A673 (cell line): ENCODE results near the gene DYNLT1. TPM values are rescaled to one million over a fixed set of nuclear protein-coding genes. Genes with fewer than 3 reads are reported as not detected.

ENCODE experiments used
- BruUV-seq: library from RNA; stranded (reverse); fragments of 400-500 nt; replicated peaks from 2 replicates; lab custom pipeline; 2021; lab: Mats Ljungman, UMichigan
- CTCF ChIA-PET: fragments of 300-600 bp; sonication (Branson Sonifier 250); formaldehyde crosslinking; loops from one replicate; lab custom pipeline; 2022; ENCODE audit warnings: antibody characterized with exemption; lab: Charles Lee
- POLR2A ChIA-PET: fragments of 300-600 bp; sonication (Branson Sonifier 250); formaldehyde crosslinking; loops from one replicate; lab custom pipeline; 2022; ENCODE audit warnings: antibody characterized with exemption; ENCODE audit not compliant: low non-redundant PET; lab: Charles Lee
- DNase-seq: peaks from one replicate; pipeline ENCODE4 v3.0.0-alpha.2; 2015; ENCODE audit warnings: low spot score
- H3K27ac ChIP-seq: fragments of 200-600 bp; sonication (generic); 2 replicates; pipeline ENCODE4 v1.5.1; 2016; ENCODE audit warnings: mixed run types, low read depth, mild to moderate bottlenecking, mixed read lengths, antibody characterized with exemption, low read length; ENCODE audit not compliant: poor library complexity, severe bottlenecking
- H3K27me3 ChIP-seq: fragments of 200-600 bp; sonication (generic); replicated peaks from 2 replicates; pipeline ENCODE4 v1.6.1; 2017; ENCODE audit warnings: mixed run types, low read depth, mild to moderate bottlenecking, mixed read lengths, antibody characterized with exemption, low read length; ENCODE audit not compliant: insufficient read depth, poor library complexity
- H3K36me3 ChIP-seq: fragments of 200-600 bp; sonication (generic); 2 replicates; pipeline ENCODE4 v1.6.1; 2016; ENCODE audit warnings: mixed run types, mild to moderate bottlenecking, mixed read lengths, antibody characterized with exemption, low read length; ENCODE audit not compliant: insufficient read depth, poor library complexity, severe bottlenecking
- H3K4me1 ChIP-seq: fragments of 200-600 bp; sonication (generic); 2 replicates; pipeline ENCODE4 v1.6.1; 2017; ENCODE audit warnings: mixed run types, mild to moderate bottlenecking, mixed read lengths, antibody characterized with exemption, low read length; ENCODE audit not compliant: insufficient read depth, poor library complexity, severe bottlenecking
- H3K4me3 ChIP-seq: fragments of 200-600 bp; sonication (generic); 2 replicates; pipeline ENCODE4 v1.5.1; 2016; ENCODE audit warnings: low read depth, mixed run types, mild to moderate bottlenecking, mixed read lengths, low read length; ENCODE audit not compliant: poor library complexity, severe bottlenecking
- H3K9me3 ChIP-seq: fragments of 200-600 bp; sonication (generic); 2 replicates; pipeline ENCODE4 v1.6.1; 2016; ENCODE audit warnings: mixed run types, low read depth, mild to moderate bottlenecking, mixed read lengths, antibody characterized with exemption, low read length; ENCODE audit not compliant: poor library complexity, severe bottlenecking
- CTCF ChIP-seq: fragments of 300-800, 200-600 bp; sonication (generic); conservative IDR thresholded peaks from 2 replicates; pipeline ENCODE4 v1.5.1; 2017; ENCODE audit warnings: low read depth, mild to moderate bottlenecking, antibody characterized with exemption, low read length, moderate library complexity, mixed read lengths
- EZH2 ChIP-seq: fragments of 200-600 bp; sonication (generic); IDR thresholded peaks from 2 replicates; pipeline ENCODE4 v1.6.1; 2017; ENCODE audit warnings: borderline replicate concordance, low read depth, mild to moderate bottlenecking, mixed read lengths, antibody characterized with exemption, low read length; ENCODE audit not compliant: poor library complexity, severe bottlenecking
- intact Hi-C: fragments of 100-400 bp; cut with micrococcal nuclease; formaldehyde crosslinking; loops from one replicate; pipeline ENCODE4 v1.10.0; 2022; ENCODE audit not compliant: unreplicated experiment
- total RNA-seq: library from RNA; stranded (reverse); gene quantifications from 2 replicates; pipeline ENCODE4 v1.2.3, GENCODE V29; 2021

The DYNLT1 gene
- total RNA-seq, 1 experiment from 2014 or later = 137 TPM

- H3K4me3 ChIP-seq = no peak overlapping the region
- H3K4me1 ChIP-seq = no peaks in the 10 kb centered on the region
- H3K36me3 ChIP-seq = no peaks in the 10 kb centered on the region
- no peaks in the 10 kb centered on the region for H3K9me3 ChIP-seq
- H3K27ac ChIP-seq = no peak overlapping the region
- H3K27me3 ChIP-seq = no peaks in the 10 kb centered on the region
- intact Hi-C loops = no loop called here
- ChIA-PET CTCF (no interaction called here), POLR2A (no interaction called here)
- no peak for TF ChIP-seq EZH2
- no peak for TF ChIP-seq CTCF
- no peak for DNase-seq
- no TSS peak for BruUV-seq
Observed at GRCh38 chr6:158686791-158687381, 42.3 kb upstream of the DYNLT1 start.

DNA sequence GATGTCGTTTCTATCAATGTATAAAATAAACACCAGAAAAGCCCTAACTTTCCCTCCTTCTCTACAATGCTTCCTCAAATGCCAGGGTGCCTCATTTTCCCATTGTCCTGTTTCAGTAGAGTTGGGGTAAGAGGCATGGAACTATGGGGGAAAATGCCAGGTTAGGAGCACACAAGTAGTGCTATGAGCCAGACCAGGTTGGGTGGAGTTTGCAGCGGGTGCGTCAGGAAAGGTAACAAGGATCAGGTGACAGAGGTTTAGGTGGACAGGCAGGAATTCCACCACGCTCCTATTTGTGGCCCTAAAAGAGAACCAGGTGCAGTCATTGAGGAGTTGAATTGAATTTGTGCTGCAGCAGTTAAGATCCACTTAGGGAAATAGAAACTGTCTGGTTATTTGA lies 41.8 kb upstream of the DYNLT1 start:
- Histone ChIP-seq H3K4me3 (no peak overlapping the region), H3K36me3 (no peaks in the 10 kb centered on the region), H3K27ac (no peak overlapping the region), H3K4me1 (no peaks in the 10 kb centered on the region), H3K9me3 (no peaks in the 10 kb centered on the region), H3K27me3 (no peaks in the 10 kb centered on the region)
- no peak for TF ChIP-seq EZH2
- DNase-seq = no peak
- BruUV-seq = no TSS peak
- ChIA-PET CTCF (no interaction called here), POLR2A (no interaction called here)
- intact Hi-C loops = no loop called here

- no peak for DNase-seq
- ChIA-PET CTCF (no interaction called here), POLR2A (no interaction called here)
- H3K36me3 ChIP-seq = no peaks in the 10 kb centered on the region
- H3K4me3 ChIP-seq = no peak overlapping the region
- H3K9me3 ChIP-seq = no peaks in the 10 kb centered on the region
- no peaks in the 10 kb centered on the region for H3K4me1 ChIP-seq
- intact Hi-C loops = no loop called here
- BruUV-seq = no TSS peak
- TF ChIP-seq CTCF (no peak), EZH2 (no peak)
- H3K27ac ChIP-seq = no peak overlapping the region
- no peaks in the 10 kb centered on the region for H3K27me3 ChIP-seq
Observed at GRCh38 chr6:158684745-158685324, 40.3 kb upstream of the DYNLT1 start.

- CTCF ChIA-PET = no interaction called here
- H3K27ac ChIP-seq = no peak overlapping the region
- POLR2A ChIA-PET = no interaction called here
- no peaks in the 10 kb centered on the region for H3K4me1 ChIP-seq
- intact Hi-C loops = no loop called here
- H3K9me3 ChIP-seq = no peaks in the 10 kb centered on the region
- H3K4me3 ChIP-seq = no peak overlapping the region
- no peak for DNase-seq
- H3K36me3 ChIP-seq = no peaks in the 10 kb centered on the region
- TF ChIP-seq EZH2 (no peak), CTCF (no peak)
- BruUV-seq = no TSS peak
- H3K27me3 ChIP-seq = no peaks in the 10 kb centered on the region
Observed at GRCh38 chr6:158684311-158684710, 39.8 kb upstream of the DYNLT1 start.
